ENCODE data around the gene SF3B4. TPM values are rescaled to one million over a fixed set of nuclear protein-coding genes. Genes with fewer than 3 reads are reported as not detected.
"Not testable (repeated sequence)": the region's sequence is repeated elsewhere in the genome, so short reads cannot be mapped to it uniquely, and the experiment has no call there.

Gene SF3B4
- total RNA-seq: 100 to 1,000 TPM in 1 of 2 experiments, 10 to 100 TPM in 1; 79.4 to 109 TPM

- Mint-ChIP-seq H3K27me3 (no peaks in the 10 kb centered on the region), H3K27ac (peak within 1 kb of the TSS; percentile 94), H3K9me3 (ENCODE audit: low read depth) (no peaks in the 10 kb centered on the region), H3K4me1 (peaks cover 61% of the 10 kb centered on the region), H3K36me3 (peaks cover 40% of the 10 kb centered on the region), H3K4me3 (peak within 1 kb of the TSS; percentile 100)
- ATAC-seq: peak; percentile 98
- CTCF ChIA-PET: interaction anchor here (1.0 to 1.9 kb wide), 5 partner anchors 28 to 259 kb away, joined by 4 to 10 read pairs (median 5); a partner anchor contains a TSS
- peak; percentile 98 for DNase-seq
These were observed at the start of gene SF3B4 for GRCh38 chr1:149927563-149928400. SF3B4 (minus strand) TSS chr1:149927803; CDS start chr1:149927759, 44 bp downstream.

GRCh38 chr1:149977345-149977744 lies 49.7 kb upstream of the SF3B4 start:
- ATAC-seq (no peak), DNase-seq (no peak)
- no peak overlapping the region for H3K27ac Mint-ChIP-seq
- H3K4me3 Mint-ChIP-seq: no peak overlapping the region
- H3K27me3 Mint-ChIP-seq: no peaks in the 10 kb centered on the region
- peaks cover 21% of the 10 kb centered on the region for H3K4me1 Mint-ChIP-seq
- H3K36me3 Mint-ChIP-seq: peaks cover 23% of the 10 kb centered on the region
- no peaks in the 10 kb centered on the region for H3K9me3 Mint-ChIP-seq (ENCODE audit: low read depth)
- CTCF ChIA-PET: interaction anchor here (1.0 to 1.3 kb wide), 2 partner anchors 15 to 209 kb away, joined by 3 read pairs; no protein-coding TSS in a partner anchor

- no peaks in the 10 kb centered on the region for H3K27me3 Mint-ChIP-seq
These were observed 44.9 kb upstream of the SF3B4 start for GRCh38 chr1:149972547-149972946.

GRCh38 chr1:149967646-149968045 lies 40.0 kb upstream of the SF3B4 start:
- no peaks in the 10 kb centered on the region for H3K9me3 Mint-ChIP-seq (ENCODE audit: low read depth)
- no peak overlapping the region for H3K4me3 Mint-ChIP-seq
- DNase-seq (no peak), ATAC-seq (no peak)
- H3K27ac Mint-ChIP-seq: no peak overlapping the region
- H3K4me1 Mint-ChIP-seq: peaks cover 2% of the 10 kb centered on the region
- no peaks in the 10 kb centered on the region for H3K27me3 Mint-ChIP-seq
- H3K36me3 Mint-ChIP-seq: peaks cover 24% of the 10 kb centered on the region
- CTCF ChIA-PET: interaction anchor here (1.0 kb wide), 1 partner anchor 83 kb away, joined by 3 read pairs; no protein-coding TSS in a partner anchor

More at GRCh38 chr1:149972547-149972946, 44.9 kb upstream of the SF3B4 start:
- ATAC-seq (no peak), DNase-seq (no peak)
- Mint-ChIP-seq H3K36me3 (peaks cover 30% of the 10 kb centered on the region), H3K4me3 (no peak overlapping the region), H3K27ac (no peak overlapping the region), H3K4me1 (no peaks in the 10 kb centered on the region), H3K9me3 (ENCODE audit: low read depth) (no peaks in the 10 kb centered on the region)
- CTCF ChIA-PET: no interaction called here

- Mint-ChIP-seq H3K4me1 (peaks cover 8% of the 10 kb centered on the region), H3K9me3 (ENCODE audit: low read depth) (no peaks in the 10 kb centered on the region), H3K27ac (no peak overlapping the region), H3K36me3 (peaks cover 21% of the 10 kb centered on the region), H3K4me3 (no peak overlapping the region), H3K27me3 (no peaks in the 10 kb centered on the region)
- CTCF ChIA-PET: interaction anchor here (1.0 kb wide), 1 partner anchor 83 kb away, joined by 3 read pairs; no protein-coding TSS in a partner anchor
- DNase-seq (no peak), ATAC-seq (no peak)
These were observed 39.4 kb upstream of the SF3B4 start for GRCh38 chr1:149967041-149967440.

GRCh38 chr1:149966405-149966804 lies 38.8 kb upstream of the SF3B4 start:
- H3K36me3 Mint-ChIP-seq: peaks cover 19% of the 10 kb centered on the region
- ATAC-seq: no peak
- DNase-seq: no peak
- peaks cover 14% of the 10 kb centered on the region for H3K4me1 Mint-ChIP-seq
- H3K9me3 Mint-ChIP-seq (ENCODE audit: low read depth): no peaks in the 10 kb centered on the region
- CTCF ChIA-PET: interaction anchor here (1.0 kb wide), 1 partner anchor 84 kb away, joined by 3 read pairs; no protein-coding TSS in a partner anchor
- no peak overlapping the region for H3K4me3 Mint-ChIP-seq
- no peaks in the 10 kb centered on the region for H3K27me3 Mint-ChIP-seq
- H3K27ac Mint-ChIP-seq: no peak overlapping the region

GRCh38 chr1:149965440-149965839 lies 37.8 kb upstream of the SF3B4 start:
- no peaks in the 10 kb centered on the region for H3K9me3 Mint-ChIP-seq (ENCODE audit: low read depth)
- ATAC-seq: no peak
- CTCF ChIA-PET: interaction anchor here (1.1 kb wide), 1 partner anchor 222 kb away, joined by 4 read pairs; no protein-coding TSS in a partner anchor
- no peak overlapping the region for H3K27ac Mint-ChIP-seq
- no peaks in the 10 kb centered on the region for H3K27me3 Mint-ChIP-seq
- no peak for DNase-seq
- H3K4me1 Mint-ChIP-seq: peaks cover 14% of the 10 kb centered on the region
- H3K4me3 Mint-ChIP-seq: no peak overlapping the region
- H3K36me3 Mint-ChIP-seq: peaks cover 16% of the 10 kb centered on the region

GRCh38 chr1:149963358-149963757 lies 35.8 kb upstream of the SF3B4 start:
- no peak for ATAC-seq
- no peak for DNase-seq
- Mint-ChIP-seq H3K9me3 (ENCODE audit: low read depth) (no peaks in the 10 kb centered on the region), H3K27ac (no peak overlapping the region), H3K27me3 (no peaks in the 10 kb centered on the region), H3K4me3 (no peak overlapping the region), H3K36me3 (peaks cover 23% of the 10 kb centered on the region), H3K4me1 (peaks cover 14% of the 10 kb centered on the region)
- CTCF ChIA-PET: interaction anchor here (0.7 to 3.0 kb wide), 2 partner anchors 47 to 89 kb away, joined by 3 to 47 read pairs; partner anchors contain the start of gene OTUD7B

- peaks cover 14% of the 10 kb centered on the region for H3K4me1 Mint-ChIP-seq
- peaks cover 26% of the 10 kb centered on the region for H3K36me3 Mint-ChIP-seq
- H3K9me3 Mint-ChIP-seq (ENCODE audit: low read depth): peaks cover 1% of the 10 kb centered on the region
- ATAC-seq (no peak), DNase-seq (no peak)
- H3K27ac Mint-ChIP-seq: peak overlapping the region; percentile 33
- CTCF ChIA-PET: interaction anchor here (0.5 to 3.0 kb wide), 37 partner anchors 15 to 471 kb away, joined by 3 to 47 read pairs (median 4); partner anchors contain the start of genes OTUD7B, SF3B4 and VPS45
- H3K4me3 Mint-ChIP-seq: no peak overlapping the region
- no peaks in the 10 kb centered on the region for H3K27me3 Mint-ChIP-seq
These were observed 35.1 kb upstream of the SF3B4 start for GRCh38 chr1:149962736-149963135.

- H3K36me3 Mint-ChIP-seq: peaks cover 28% of the 10 kb centered on the region
- ATAC-seq (peak; percentile 86), DNase-seq (peak; percentile 59)
- peaks cover 1% of the 10 kb centered on the region for H3K9me3 Mint-ChIP-seq (ENCODE audit: low read depth)
- H3K27ac Mint-ChIP-seq: peak overlapping the region; percentile 44
- no peaks in the 10 kb centered on the region for H3K27me3 Mint-ChIP-seq
- CTCF ChIA-PET: interaction anchor here (0.5 to 3.0 kb wide), 41 partner anchors 15 to 471 kb away, joined by 3 to 47 read pairs (median 4); partner anchors contain the start of genes OTUD7B, SF3B4 and VPS45
- H3K4me3 Mint-ChIP-seq: no peak overlapping the region
- H3K4me1 Mint-ChIP-seq: peaks cover 14% of the 10 kb centered on the region
These were observed 34.5 kb upstream of the SF3B4 start for GRCh38 chr1:149962039-149962647.

- Mint-ChIP-seq H3K36me3 (peaks cover 25% of the 10 kb centered on the region), H3K4me1 (peaks cover 11% of the 10 kb centered on the region)
- H3K27ac Mint-ChIP-seq; H3K9me3 Mint-ChIP-seq (ENCODE audit: low read depth); DNase-seq; ATAC-seq; H3K4me3 Mint-ChIP-seq; H3K27me3 Mint-ChIP-seq: not testable (repeated sequence)
- CTCF ChIA-PET: interaction anchor here (1.4 kb wide), 1 partner anchor 93 kb away, joined by 5 read pairs; no protein-coding TSS in a partner anchor
These were observed 29.9 kb upstream of the SF3B4 start for GRCh38 chr1:149957548-149957947.

- Mint-ChIP-seq H3K4me1 (no peaks in the 10 kb centered on the region), H3K36me3 (peaks cover 18% of the 10 kb centered on the region), H3K27me3 (no peaks in the 10 kb centered on the region), H3K27ac (no peak overlapping the region), H3K4me3 (no peak overlapping the region), H3K9me3 (ENCODE audit: low read depth) (no peaks in the 10 kb centered on the region)
- no peak for DNase-seq
- CTCF ChIA-PET: no interaction called here
- no peak for ATAC-seq
These were observed 22.3 kb upstream of the SF3B4 start for GRCh38 chr1:149949911-149950310.

GRCh38 chr1:149945206-149945605 lies 17.6 kb upstream of the SF3B4 start:
- Mint-ChIP-seq H3K36me3 (peaks cover 14% of the 10 kb centered on the region), H3K9me3 (ENCODE audit: low read depth) (no peaks in the 10 kb centered on the region), H3K27me3 (no peaks in the 10 kb centered on the region), H3K4me1 (peaks cover 10% of the 10 kb centered on the region), H3K4me3 (no peak overlapping the region), H3K27ac (no peak overlapping the region)
- CTCF ChIA-PET: interaction anchor here (1.1 to 1.4 kb wide), 2 partner anchors 17 to 242 kb away, joined by 3 to 4 read pairs; no protein-coding TSS in a partner anchor
- ATAC-seq: no peak
- DNase-seq: no peak

All from activated CD8-positive, alpha-beta memory T cell treated with anti-CD3 and anti-CD28 coated beads, Interleukin-2, amount 10 ng/mL, durations not matched to agents 7 days and 5 days (primary cell).